Chondrocyte (in vitro differentiated cells): ENCODE results near the gene DUSP8. TPM values are rescaled to one million over a fixed set of nuclear protein-coding genes. Genes with fewer than 3 reads are reported as not detected.
A peak's percentile ranks its signal among the peaks of the same experiment; 100 is the strongest.
"Not testable (repeated sequence)": the region's sequence is repeated elsewhere in the genome, so short reads cannot be mapped to it uniquely, and the experiment has no call there.

ENCODE experiments used
- DNase-seq: peaks from one replicate; pipeline ENCODE4 v3.0.0; 2021; ENCODE audit warnings: mixed read lengths, low spot score
- H3K27ac Mint-ChIP-seq: one replicate; pipeline ENCODE4 v1.8.0; 2021; ENCODE audit warnings: mild to moderate bottlenecking, moderate library complexity, mixed read lengths; ENCODE audit not compliant: unreplicated experiment
- H3K27me3 Mint-ChIP-seq: 2 replicates; pipeline ENCODE4 v1.8.0; 2021; ENCODE audit warnings: low read depth, mixed read lengths
- H3K36me3 Mint-ChIP-seq: 2 replicates; pipeline ENCODE4 v1.8.0; 2021; ENCODE audit warnings: low read depth, mixed read lengths
- H3K4me1 Mint-ChIP-seq: 2 replicates; pipeline ENCODE4 v1.8.0; 2021; ENCODE audit warnings: low read depth, mild to moderate bottlenecking, mixed read lengths
- H3K4me3 Mint-ChIP-seq: one replicate; pipeline ENCODE4 v1.8.0; 2021; ENCODE audit warnings: mild to moderate bottlenecking, moderate library complexity, mixed read lengths; ENCODE audit not compliant: unreplicated experiment
- H3K9me3 Mint-ChIP-seq: 2 replicates; pipeline ENCODE4 v1.8.0; 2021; ENCODE audit warnings: low read depth, mixed read lengths
- total RNA-seq: library from RNA; stranded (reverse); gene quantifications from 3 replicates; pipeline ENCODE4 v1.2.1, GENCODE V29; 2021
- TF ChIP-seq, protein P1 (sequence below): fragments of 200-600 bp; sonication (generic); IDR thresholded peaks from 2 replicates; pipeline ENCODE4 v1.5.0; 2021; ENCODE audit warnings: antibody characterized with exemption, mild to moderate bottlenecking, moderate library complexity

Gene DUSP8
- total RNA-seq, 1 donor from 2014 or later = 12.1 TPM

DNA sequence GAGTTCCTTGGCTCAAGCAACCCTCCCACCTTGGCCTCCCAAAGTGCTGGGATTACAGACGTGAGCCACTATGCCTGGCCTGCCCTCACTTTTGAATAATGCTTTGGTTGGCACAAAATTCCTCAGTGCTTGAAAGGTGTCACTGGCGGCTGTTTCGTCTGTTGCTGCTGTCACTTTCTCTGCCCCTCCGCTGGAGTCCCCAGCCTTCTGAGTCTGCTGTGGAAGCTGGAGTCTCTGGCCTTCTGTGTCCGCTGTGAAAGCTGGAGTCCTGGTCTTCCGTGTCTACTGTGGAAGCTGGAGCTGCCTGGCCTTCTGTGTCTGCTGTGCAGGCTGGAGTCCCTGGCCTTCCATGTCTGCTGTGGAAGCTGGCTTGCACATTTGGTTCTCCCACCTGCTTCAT lies 17.9 kb upstream of the DUSP8 start:
- TF ChIP-seq, protein P1, sequence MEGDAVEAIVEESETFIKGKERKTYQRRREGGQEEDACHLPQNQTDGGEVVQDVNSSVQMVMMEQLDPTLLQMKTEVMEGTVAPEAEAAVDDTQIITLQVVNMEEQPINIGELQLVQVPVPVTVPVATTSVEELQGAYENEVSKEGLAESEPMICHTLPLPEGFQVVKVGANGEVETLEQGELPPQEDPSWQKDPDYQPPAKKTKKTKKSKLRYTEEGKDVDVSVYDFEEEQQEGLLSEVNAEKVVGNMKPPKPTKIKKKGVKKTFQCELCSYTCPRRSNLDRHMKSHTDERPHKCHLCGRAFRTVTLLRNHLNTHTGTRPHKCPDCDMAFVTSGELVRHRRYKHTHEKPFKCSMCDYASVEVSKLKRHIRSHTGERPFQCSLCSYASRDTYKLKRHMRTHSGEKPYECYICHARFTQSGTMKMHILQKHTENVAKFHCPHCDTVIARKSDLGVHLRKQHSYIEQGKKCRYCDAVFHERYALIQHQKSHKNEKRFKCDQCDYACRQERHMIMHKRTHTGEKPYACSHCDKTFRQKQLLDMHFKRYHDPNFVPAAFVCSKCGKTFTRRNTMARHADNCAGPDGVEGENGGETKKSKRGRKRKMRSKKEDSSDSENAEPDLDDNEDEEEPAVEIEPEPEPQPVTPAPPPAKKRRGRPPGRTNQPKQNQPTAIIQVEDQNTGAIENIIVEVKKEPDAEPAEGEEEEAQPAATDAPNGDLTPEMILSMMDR = no peak
- H3K36me3 Mint-ChIP-seq = peaks cover 4% of the 10 kb centered on the region

DNA sequence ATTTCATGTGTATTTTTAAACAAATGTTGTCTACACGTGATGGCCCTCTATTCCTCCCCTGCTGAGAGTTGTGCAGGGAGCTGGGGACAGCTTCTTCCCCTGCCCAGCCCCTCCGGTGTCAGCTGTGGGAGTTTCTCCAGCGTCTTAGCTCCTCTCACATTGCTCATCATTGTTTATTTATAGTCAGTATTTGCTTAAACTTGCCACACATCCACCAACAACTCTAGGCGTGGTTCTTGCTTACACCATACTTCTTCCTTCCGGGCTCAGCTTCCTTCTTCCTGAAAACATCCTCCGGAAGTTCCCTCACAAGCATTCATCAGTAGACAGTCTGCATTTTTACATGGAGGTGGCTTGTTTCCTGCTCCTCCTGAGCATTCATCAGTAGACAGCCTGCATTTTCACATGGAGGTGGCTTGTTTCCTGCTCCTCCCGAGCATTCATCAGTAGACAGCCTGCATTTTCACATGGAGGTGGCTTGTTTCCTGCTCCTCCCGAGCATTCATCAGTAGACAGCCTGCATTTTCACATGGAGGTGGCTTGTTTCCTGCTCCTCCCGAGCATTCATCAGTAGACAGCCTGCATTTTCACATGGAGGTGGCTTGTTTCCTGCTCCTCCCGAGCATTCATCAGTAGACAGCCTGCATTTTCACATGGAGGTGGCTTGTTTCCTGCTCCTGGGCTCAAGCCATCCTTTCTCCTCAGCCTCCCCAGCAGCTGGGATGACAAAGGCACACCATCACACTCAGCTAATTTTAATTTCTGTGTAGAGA lies 17.3 kb upstream of the DUSP8 start:
- not testable (repeated sequence) for H3K4me3 Mint-ChIP-seq, H3K27ac Mint-ChIP-seq, H3K36me3 Mint-ChIP-seq, H3K9me3 Mint-ChIP-seq, H3K4me1 Mint-ChIP-seq
- DNase-seq = peak; percentile 20
- H3K27me3 Mint-ChIP-seq = peaks cover 29% of the 10 kb centered on the region

More for the DNA sequence above, 17.9 kb upstream of the DUSP8 start:
- peaks cover 35% of the 10 kb centered on the region for H3K27me3 Mint-ChIP-seq
- no peak overlapping the region for H3K4me3 Mint-ChIP-seq
- peak; percentile 52 for DNase-seq
- no peaks in the 10 kb centered on the region for H3K9me3 Mint-ChIP-seq
- H3K4me1 Mint-ChIP-seq = no peaks in the 10 kb centered on the region
- H3K27ac Mint-ChIP-seq = no peak overlapping the region

DNA sequence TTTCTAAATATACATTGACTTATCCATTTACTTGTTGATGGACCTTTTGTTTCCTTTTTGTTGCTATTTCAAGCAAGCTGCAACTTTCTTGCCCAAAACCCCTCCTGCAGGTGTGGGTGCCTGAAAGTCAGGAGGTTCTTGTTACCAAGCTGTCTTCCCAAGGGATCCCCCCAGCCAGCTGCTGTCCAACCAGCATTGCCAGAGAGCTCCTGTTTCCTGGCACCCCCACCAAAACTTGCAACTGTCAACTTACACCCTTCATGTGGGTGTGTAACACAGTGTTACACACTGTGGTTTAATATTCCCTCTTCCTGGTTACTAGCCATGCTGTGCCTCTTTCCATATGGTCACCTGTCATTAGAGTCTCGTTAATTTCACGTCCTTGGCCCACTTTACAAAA lies 14.6 kb upstream of the DUSP8 start:
- TF ChIP-seq, protein P1 = no peak
- Mint-ChIP-seq H3K27ac (no peak overlapping the region), H3K27me3 (peaks cover 9% of the 10 kb centered on the region), H3K36me3 (peaks cover 8% of the 10 kb centered on the region), H3K4me1 (no peaks in the 10 kb centered on the region), H3K9me3 (no peaks in the 10 kb centered on the region), H3K4me3 (no peak overlapping the region)
- DNase-seq = peak; percentile 12

DNA sequence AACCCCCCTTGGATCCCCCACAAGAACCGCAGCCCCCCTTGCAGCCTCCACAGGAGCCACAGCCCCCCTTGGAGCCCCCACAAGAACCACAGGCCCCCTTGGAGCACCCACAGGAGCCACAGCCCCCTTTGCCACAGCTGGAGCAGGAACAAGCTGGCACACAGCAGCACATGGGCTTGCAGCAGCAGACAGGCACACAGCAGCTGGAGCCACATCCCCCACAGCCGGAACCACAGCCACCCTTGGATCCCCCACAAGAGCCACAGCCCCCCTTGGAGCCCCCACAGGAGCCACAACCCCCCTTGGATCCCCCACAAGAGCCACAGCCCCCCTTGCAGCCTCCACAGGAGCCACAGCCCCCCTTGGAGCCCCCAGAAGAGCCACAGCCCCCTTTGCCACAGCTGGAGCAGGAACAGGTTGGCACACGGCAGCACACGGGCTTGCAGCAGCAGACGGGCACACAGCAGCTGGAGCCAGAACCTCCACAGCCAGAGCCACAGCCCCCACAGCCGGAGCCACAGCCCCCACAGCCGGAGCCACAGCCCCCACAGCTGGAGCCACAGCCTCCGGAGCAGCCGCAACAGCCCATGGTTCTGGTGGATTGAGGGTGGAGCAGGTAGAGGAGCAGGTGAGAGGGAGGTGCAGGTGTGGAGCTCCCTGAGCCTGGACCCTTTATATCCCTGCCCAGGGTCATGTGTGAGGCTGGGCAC lies 12.7 kb upstream of the DUSP8 start, which contains the start of gene KRTAP5-1:
Gene KRTAP5-1 (minus strand): TSS at position 623 of the 710 bp plus-strand sequence. CDS start 34 bp downstream, at position 589.
- not testable (repeated sequence) for H3K36me3 Mint-ChIP-seq, H3K27me3 Mint-ChIP-seq, H3K4me1 Mint-ChIP-seq, H3K27ac Mint-ChIP-seq, H3K4me3 Mint-ChIP-seq, H3K9me3 Mint-ChIP-seq
- DNase-seq = peak; percentile 48

DNA sequence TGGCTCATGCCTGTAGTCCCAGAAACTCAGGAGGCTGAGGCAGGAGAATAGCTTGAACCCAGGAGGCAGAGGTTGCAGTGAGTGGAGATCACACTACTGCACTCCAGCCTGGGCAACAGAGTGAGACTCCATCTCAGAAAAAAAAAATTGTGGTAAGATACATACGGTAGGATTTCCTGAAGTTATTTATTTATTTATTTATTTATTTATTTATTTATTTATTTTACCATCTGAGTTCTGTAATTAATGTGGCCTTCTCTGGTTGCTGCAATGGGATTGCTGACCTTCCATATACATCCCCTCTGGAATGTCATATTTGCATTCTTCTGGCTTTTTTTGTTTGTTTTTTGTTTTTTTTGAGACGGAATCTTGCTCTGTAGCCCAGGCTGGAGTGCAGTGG lies 10.8 kb upstream of the DUSP8 start:
- H3K4me1 Mint-ChIP-seq, H3K27me3 Mint-ChIP-seq, DNase-seq, H3K27ac Mint-ChIP-seq, H3K4me3 Mint-ChIP-seq, H3K9me3 Mint-ChIP-seq: not testable (repeated sequence)
- peaks cover 11% of the 10 kb centered on the region for H3K36me3 Mint-ChIP-seq

DNA sequence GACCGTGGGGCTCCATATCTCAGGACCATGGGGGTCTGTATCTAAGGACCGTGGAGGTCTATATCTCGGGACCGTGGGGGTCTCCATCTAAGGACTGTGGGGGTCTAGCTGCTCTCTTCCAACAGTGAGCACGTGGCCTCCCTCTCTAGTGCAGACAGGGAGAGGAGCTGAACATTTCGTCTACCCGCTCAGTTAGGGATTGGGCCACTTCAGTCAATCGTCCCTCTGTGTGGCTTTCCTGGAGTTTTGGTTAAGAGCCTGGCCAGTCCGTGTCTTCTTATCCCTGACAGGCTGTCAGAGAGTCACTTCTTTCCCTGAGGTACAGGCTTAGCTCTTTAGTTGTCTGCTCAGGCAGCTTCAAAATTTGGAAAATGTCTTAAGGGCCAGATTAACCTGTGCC lies 9.9 kb upstream of the DUSP8 start:
- Mint-ChIP-seq H3K27ac (no peak overlapping the region), H3K36me3 (peaks cover 11% of the 10 kb centered on the region), H3K9me3 (peaks cover 8% of the 10 kb centered on the region), H3K27me3 (peaks cover 3% of the 10 kb centered on the region), H3K4me3 (no peak overlapping the region), H3K4me1 (no peaks in the 10 kb centered on the region)
- no peak for DNase-seq
- TF ChIP-seq, protein P1 = no peak
